Astrocyte of the cerebellum (primary cell): ENCODE data around the gene TMEM50A.
"Not testable (repeated sequence)": the region's sequence is repeated elsewhere in the genome, so short reads cannot be mapped to it uniquely, and the experiment has no call there.

Experiments
- DNase-seq: peaks from one replicate; pipeline ENCODE4 v3.0.0-alpha.2; 2011; ENCODE audit warnings: low read depth
- H3K4me3 ChIP-seq: 2 replicates; pipeline ENCODE4 v1.5.1; 2011; ENCODE audit warnings: mild to moderate bottlenecking, low read depth, low read length, moderate library complexity
- in situ Hi-C: cut with HindIII; loops from 2 replicates; pipeline ENCODE4 v1.10.0; 2017; ENCODE audit warnings: low sequenced_read_pairs
- TF ChIP-seq, protein P1 (sequence below): IDR thresholded peaks from 2 replicates; pipeline ENCODE4 v1.5.1; 2012; ENCODE audit warnings: low read length, low read depth, moderate library complexity, mild to moderate bottlenecking; ENCODE audit errors: missing control alignments

The TMEM50A gene

DNA sequence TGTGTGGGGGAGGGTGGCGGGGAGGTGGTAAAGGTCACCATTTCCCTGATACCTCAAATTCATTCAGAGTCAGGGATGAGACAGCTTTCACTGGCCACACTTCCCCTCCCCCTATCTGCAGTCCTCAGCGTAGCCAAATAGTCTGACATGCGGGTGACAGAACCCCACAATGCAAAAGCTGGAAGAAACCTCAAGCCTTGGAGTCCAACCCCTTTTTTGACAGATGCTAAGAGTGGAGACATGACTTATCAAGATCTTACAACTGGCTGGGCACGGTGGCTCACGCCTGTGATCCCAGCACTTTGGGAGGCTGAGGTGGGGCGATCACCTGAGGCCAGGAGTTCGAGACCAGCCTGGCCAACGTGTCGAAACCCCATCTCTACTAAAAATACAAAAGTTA lies 16.0 kb upstream of the TMEM50A start:
- DNase-seq, H3K4me3 ChIP-seq, in situ Hi-C loops: not testable (repeated sequence)

- H3K4me3 ChIP-seq, in situ Hi-C loops, DNase-seq: not testable (repeated sequence)
Observed at GRCh38 chr1:25324407-25324806, 13.7 kb upstream of the TMEM50A start.

DNA sequence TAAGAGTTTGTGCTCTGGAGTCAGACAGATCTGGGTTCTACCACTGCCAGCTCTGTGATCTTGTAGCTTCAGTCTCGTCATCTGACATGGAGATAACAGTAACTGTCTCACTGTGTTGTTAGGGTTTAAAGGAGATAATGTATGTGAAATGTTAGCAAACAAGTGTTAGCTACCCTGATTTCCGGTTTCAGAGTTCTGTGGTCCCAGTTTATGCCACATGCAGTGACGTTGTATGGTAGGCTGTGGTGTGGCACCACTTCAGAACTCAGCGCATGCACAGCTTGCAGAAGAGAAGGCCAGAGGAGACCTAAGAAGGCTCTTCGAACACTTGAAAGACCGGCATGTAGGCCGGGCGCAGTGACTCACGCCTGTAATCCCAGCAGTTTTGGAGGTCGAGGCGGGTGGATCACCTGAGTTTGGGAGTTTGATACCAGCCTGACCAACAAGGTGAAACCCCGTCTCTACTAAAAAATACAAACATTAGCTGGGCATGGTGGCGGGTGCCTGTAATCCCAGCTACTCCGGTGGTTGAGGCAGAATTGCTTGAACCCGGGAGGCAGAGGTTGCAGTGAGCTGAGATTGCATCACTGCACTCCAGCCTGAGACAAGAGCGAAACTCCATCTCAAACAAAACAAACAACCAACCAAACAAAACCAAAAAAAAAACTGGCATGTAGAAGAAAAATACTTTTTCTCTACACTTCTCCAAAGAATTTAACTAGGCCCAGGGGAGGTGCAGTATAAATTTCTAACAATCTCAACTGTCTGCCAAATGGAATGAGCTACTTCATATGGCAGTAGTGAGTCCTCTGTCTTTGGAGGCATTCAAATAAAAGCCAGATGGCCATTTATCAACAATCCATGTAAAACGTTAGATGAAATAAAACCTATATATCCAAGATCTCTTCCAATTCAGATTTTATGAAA lies 10.0 kb upstream of the TMEM50A start:
- H3K4me3 ChIP-seq, in situ Hi-C loops, DNase-seq: not testable (repeated sequence)

DNA sequence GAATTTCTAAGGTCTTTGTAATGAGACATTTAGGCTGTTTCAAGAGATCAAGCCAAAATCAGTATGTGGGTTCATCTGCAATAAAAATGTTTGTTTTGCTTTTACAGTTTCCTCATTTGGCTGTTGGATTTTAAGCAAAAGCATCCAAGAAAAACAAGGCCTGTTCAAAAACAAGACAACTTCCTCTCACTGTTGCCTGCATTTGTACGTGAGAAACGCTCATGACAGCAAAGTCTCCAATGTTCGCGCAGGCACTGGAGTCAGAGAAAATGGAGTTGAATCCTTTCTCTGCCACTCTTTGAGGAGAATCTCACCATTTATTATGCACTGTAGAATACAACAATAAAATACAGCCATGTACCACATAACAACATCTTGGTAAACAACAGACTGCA lies 9.3 kb upstream of the TMEM50A start:
- H3K4me3 ChIP-seq, DNase-seq, in situ Hi-C loops: not testable (repeated sequence)

- DNase-seq, in situ Hi-C loops, H3K4me3 ChIP-seq: not testable (repeated sequence)
Observed at GRCh38 chr1:25329336-25329735, 8.8 kb upstream of the TMEM50A start.

DNA sequence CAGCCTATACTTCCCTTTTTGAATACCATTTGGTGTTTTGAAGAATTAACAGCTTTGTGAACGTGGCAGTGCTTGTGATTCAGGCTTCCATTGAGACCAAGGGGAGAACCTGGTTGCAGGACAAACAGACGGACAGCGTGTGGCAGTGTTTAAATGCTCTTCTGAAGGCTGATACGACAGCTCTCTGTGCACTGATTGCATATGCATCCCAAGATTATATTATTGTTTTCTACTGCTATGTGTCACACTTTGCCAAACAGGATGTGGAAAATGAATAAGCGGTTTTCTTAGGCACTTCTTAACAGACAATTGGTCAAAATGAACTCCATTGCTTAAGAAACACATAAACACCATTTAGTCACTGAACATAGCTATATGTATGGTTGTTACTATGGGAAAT lies 8.2 kb upstream of the TMEM50A start:
- in situ Hi-C loops, DNase-seq, H3K4me3 ChIP-seq: not testable (repeated sequence)
- TF ChIP-seq, protein P1, sequence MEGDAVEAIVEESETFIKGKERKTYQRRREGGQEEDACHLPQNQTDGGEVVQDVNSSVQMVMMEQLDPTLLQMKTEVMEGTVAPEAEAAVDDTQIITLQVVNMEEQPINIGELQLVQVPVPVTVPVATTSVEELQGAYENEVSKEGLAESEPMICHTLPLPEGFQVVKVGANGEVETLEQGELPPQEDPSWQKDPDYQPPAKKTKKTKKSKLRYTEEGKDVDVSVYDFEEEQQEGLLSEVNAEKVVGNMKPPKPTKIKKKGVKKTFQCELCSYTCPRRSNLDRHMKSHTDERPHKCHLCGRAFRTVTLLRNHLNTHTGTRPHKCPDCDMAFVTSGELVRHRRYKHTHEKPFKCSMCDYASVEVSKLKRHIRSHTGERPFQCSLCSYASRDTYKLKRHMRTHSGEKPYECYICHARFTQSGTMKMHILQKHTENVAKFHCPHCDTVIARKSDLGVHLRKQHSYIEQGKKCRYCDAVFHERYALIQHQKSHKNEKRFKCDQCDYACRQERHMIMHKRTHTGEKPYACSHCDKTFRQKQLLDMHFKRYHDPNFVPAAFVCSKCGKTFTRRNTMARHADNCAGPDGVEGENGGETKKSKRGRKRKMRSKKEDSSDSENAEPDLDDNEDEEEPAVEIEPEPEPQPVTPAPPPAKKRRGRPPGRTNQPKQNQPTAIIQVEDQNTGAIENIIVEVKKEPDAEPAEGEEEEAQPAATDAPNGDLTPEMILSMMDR, result peak; percentile 26

- in situ Hi-C loops, DNase-seq: not testable (repeated sequence)
- peak overlapping the region; percentile 56 for H3K4me3 ChIP-seq
Observed at GRCh38 chr1:25336922-25337354, 1.2 kb upstream of the TMEM50A start.

GRCh38 chr1:25337483-25338187 lies 499 bp upstream of the TMEM50A start:
- peak overlapping the region; percentile 100 for H3K4me3 ChIP-seq
- DNase-seq, in situ Hi-C loops: not testable (repeated sequence)

GRCh38 chr1:25338986-25339385 lies 852 bp downstream of the TMEM50A start:
- no peak for DNase-seq
- H3K4me3 ChIP-seq, result peak overlapping the region; percentile 100
- TF ChIP-seq, protein P1, result no peak
- in situ Hi-C loops, result no loop called here

DNA sequence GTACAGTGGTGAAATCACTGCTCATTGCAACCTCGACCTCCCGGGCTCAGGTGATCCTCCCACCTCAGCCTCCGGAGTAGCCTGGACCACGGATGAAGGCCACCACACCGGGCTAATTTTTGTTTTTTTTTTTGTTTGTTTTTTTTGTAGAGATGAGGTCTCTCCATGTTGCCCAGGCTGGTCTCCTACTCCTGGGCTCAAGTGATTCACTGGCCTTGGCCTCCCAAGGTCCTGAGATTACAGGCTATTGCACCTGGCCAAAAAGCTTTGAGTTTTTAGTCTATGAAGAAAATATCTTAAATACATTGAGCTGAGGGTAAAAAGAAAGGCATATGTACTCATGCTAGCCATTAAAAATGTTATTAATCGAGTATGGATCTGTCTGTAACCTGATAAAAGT lies 3.6 kb downstream of the TMEM50A start:
- H3K4me3 ChIP-seq, result no peak overlapping the region
- in situ Hi-C loops, result no loop called here
- DNase-seq, result no peak
- TF ChIP-seq, protein P1, result no peak
